ENCODE data around the gene DNM2.

DNA sequence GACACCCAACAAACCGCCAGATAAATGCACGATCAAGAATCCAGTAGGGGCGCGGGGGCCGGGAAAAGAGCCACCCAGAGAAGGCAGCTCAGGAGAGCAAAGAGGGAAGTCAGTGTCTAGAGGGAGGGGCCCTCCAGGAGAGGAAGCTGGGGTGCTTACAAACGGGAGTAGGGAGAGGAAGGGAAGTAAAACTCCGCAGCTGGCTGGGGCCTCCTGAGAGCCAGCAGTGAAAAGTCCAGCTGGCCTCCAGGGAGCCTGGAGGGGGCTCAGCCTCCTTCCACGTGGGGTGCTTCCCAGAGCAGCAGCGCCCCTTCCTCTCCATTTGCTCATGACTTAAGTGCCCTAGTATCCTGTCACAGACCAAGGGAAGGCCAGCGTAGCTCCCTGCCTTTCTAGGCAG, 66.4 kb downstream of the DNM2 start:
- no peak for TF ChIP-seq POLR2A (IDR thresholded peaks at IDR 0.05; ENCODE audit: low read depth)
- TF ChIP-seq, protein P1, sequence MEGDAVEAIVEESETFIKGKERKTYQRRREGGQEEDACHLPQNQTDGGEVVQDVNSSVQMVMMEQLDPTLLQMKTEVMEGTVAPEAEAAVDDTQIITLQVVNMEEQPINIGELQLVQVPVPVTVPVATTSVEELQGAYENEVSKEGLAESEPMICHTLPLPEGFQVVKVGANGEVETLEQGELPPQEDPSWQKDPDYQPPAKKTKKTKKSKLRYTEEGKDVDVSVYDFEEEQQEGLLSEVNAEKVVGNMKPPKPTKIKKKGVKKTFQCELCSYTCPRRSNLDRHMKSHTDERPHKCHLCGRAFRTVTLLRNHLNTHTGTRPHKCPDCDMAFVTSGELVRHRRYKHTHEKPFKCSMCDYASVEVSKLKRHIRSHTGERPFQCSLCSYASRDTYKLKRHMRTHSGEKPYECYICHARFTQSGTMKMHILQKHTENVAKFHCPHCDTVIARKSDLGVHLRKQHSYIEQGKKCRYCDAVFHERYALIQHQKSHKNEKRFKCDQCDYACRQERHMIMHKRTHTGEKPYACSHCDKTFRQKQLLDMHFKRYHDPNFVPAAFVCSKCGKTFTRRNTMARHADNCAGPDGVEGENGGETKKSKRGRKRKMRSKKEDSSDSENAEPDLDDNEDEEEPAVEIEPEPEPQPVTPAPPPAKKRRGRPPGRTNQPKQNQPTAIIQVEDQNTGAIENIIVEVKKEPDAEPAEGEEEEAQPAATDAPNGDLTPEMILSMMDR (IDR thresholded peaks at IDR 0.05), result no peak
- TF ChIP-seq EP300 (IDR thresholded peaks at IDR 0.05), result no peak
- no peak for TF ChIP-seq POLR2AphosphoS5 (IDR thresholded peaks at IDR 0.05)
